H9 (cell line): Measurements from ENCODE around the gene LRIG1. TPM values are rescaled to one million over a fixed set of nuclear protein-coding genes. Genes with fewer than 3 reads are reported as not detected.

Experiments used
- DNase-seq: peaks from one replicate; pipeline ENCODE4 v3.0.0-alpha.2; 2017
- H2AFZ ChIP-seq: one replicate; pipeline ENCODE4 v1.6.1; 2013; ENCODE audit warnings: mild to moderate bottlenecking, low read length, control low read depth, moderate library complexity
- H2AK5ac ChIP-seq: 2 replicates; pipeline ENCODE4 v1.6.1; 2013; ENCODE audit warnings: low read length, control low read depth, mixed read lengths; ENCODE audit not compliant: insufficient read length
- H2BK120ac ChIP-seq: one replicate; pipeline ENCODE4 v1.6.1; 2013; ENCODE audit warnings: low read depth, mild to moderate bottlenecking, low read length, control low read depth, inconsistent platforms; ENCODE audit not compliant: poor library complexity, severe bottlenecking
- H2BK12ac ChIP-seq: 2 replicates; pipeline ENCODE4 v1.6.1; 2013; ENCODE audit warnings: low read length, control low read depth, mixed read lengths, low read depth; ENCODE audit not compliant: insufficient read length
- H2BK15ac ChIP-seq: 2 replicates; pipeline ENCODE4 v1.6.1; 2013; ENCODE audit warnings: low read depth, low read length, control low read depth
- H2BK20ac ChIP-seq: one replicate; pipeline ENCODE4 v1.6.1; 2013; ENCODE audit warnings: low read depth, mild to moderate bottlenecking, low read length, control low read depth, inconsistent platforms; ENCODE audit not compliant: poor library complexity, severe bottlenecking
- H2BK5ac ChIP-seq: 2 replicates; pipeline ENCODE4 v1.6.1; 2013; ENCODE audit warnings: low read length, control low read depth, mixed read lengths; ENCODE audit not compliant: insufficient read length
- H3K14ac ChIP-seq: 2 replicates; pipeline ENCODE4 v1.6.1; 2013; ENCODE audit warnings: low read length, control low read depth; ENCODE audit not compliant: insufficient read depth
- H3K18ac ChIP-seq: 2 replicates; pipeline ENCODE4 v1.6.1; 2013; ENCODE audit warnings: low read depth, mild to moderate bottlenecking, mixed read lengths, low read length, control low read depth; ENCODE audit not compliant: insufficient read length
- H3K23ac ChIP-seq: 2 replicates; pipeline ENCODE4 v1.6.1; 2013; ENCODE audit warnings: low read length, control low read depth, mixed read lengths, low read depth; ENCODE audit not compliant: insufficient read length
- H3K23me2 ChIP-seq: 2 replicates; pipeline ENCODE4 v1.6.1; 2013; ENCODE audit warnings: low read depth, mild to moderate bottlenecking, mixed read lengths, low read length, control low read depth; ENCODE audit not compliant: insufficient read length, poor library complexity, severe bottlenecking
- H3K27ac ChIP-seq: 2 replicates; pipeline ENCODE4 v1.5.1; 2013; ENCODE audit warnings: low read length, control low read depth, mixed read lengths, low read depth; ENCODE audit not compliant: insufficient read length
- H3K27me3 ChIP-seq: 2 replicates; pipeline ENCODE4 v1.6.1; 2013; ENCODE audit warnings: low read length, control low read depth, inconsistent platforms; ENCODE audit not compliant: insufficient read depth
- H3K4ac ChIP-seq: 2 replicates; pipeline ENCODE4 v1.6.1; 2013; ENCODE audit warnings: low read depth, mild to moderate bottlenecking, control low read depth, inconsistent platforms, low read length, moderate library complexity
- H3K4me1 ChIP-seq: 2 replicates; pipeline ENCODE4 v1.6.1; 2013; ENCODE audit warnings: low read length, control low read depth, inconsistent platforms; ENCODE audit not compliant: insufficient read depth
- H3K4me2 ChIP-seq: 2 replicates; pipeline ENCODE4 v1.6.1; 2013; ENCODE audit warnings: low read length, control low read depth, mixed read lengths; ENCODE audit not compliant: insufficient read length, insufficient read depth
- H3K56ac ChIP-seq: 2 replicates; pipeline ENCODE4 v1.6.1; 2013; ENCODE audit warnings: low read depth, mild to moderate bottlenecking, mixed read lengths, low read length, control low read depth; ENCODE audit not compliant: insufficient read length
- H3K79me1 ChIP-seq: 2 replicates; pipeline ENCODE4 v1.6.1; 2013; ENCODE audit warnings: low read depth, mild to moderate bottlenecking, moderate library complexity, low read length, control low read depth, inconsistent platforms; ENCODE audit not compliant: insufficient read depth, poor library complexity, severe bottlenecking
- H3K79me2 ChIP-seq: 2 replicates; pipeline ENCODE4 v1.6.1; 2013; ENCODE audit warnings: low read length, control low read depth, inconsistent platforms; ENCODE audit not compliant: insufficient read depth
- H3K9ac ChIP-seq: 2 replicates; pipeline ENCODE4 v1.6.1; 2013; ENCODE audit warnings: low read length, control low read depth, mixed read lengths; ENCODE audit not compliant: insufficient read length; ENCODE audit errors: extremely low read depth
- H3K9me3 ChIP-seq: one replicate; pipeline ENCODE4 v1.6.1; 2013; ENCODE audit warnings: low read depth, low read length, inconsistent platforms; ENCODE audit not compliant: control insufficient read depth
- H3T11ph ChIP-seq: one replicate; pipeline ENCODE4 v1.6.1; 2013; ENCODE audit warnings: mild to moderate bottlenecking, low read length, control low read depth, inconsistent platforms
- H4K20me1 ChIP-seq: one replicate; pipeline ENCODE4 v1.6.1; 2013; ENCODE audit not compliant: control insufficient read depth, insufficient read length, insufficient read depth
- H4K5ac ChIP-seq: 2 replicates; pipeline ENCODE4 v1.6.1; 2013; ENCODE audit warnings: low read depth, mild to moderate bottlenecking, mixed read lengths, low read length, control low read depth; ENCODE audit not compliant: insufficient read length
- H4K8ac ChIP-seq: replicated peaks from 2 replicates; pipeline ENCODE4 v1.6.1; 2013; ENCODE audit warnings: low read length, control low read depth, mixed read lengths, low read depth; ENCODE audit not compliant: insufficient read length
- H4K91ac ChIP-seq: 2 replicates; pipeline ENCODE4 v1.6.1; 2013; ENCODE audit warnings: low read depth, mild to moderate bottlenecking, moderate library complexity, mixed read lengths, low read length, control low read depth; ENCODE audit not compliant: insufficient read length
- H3K27ac Mint-ChIP-seq, 3 experiments: 2 replicates in 2 of 3; 3 replicates in 1 of 3; pipeline ENCODE4 v1.8.0; 2020 to 2021; ENCODE audit warnings: mixed read lengths in 3 of 3, mild to moderate bottlenecking in 1 of 3, moderate library complexity in 1 of 3
- H3K27me3 Mint-ChIP-seq: 2 replicates; pipeline ENCODE4 v1.8.0; 2021; ENCODE audit warnings: low read depth, mild to moderate bottlenecking, moderate library complexity, mixed read lengths
- H3K36me3 Mint-ChIP-seq, 3 experiments: 2 replicates in 2 of 3; 3 replicates in 1 of 3; pipeline ENCODE4 v1.8.0; 2020 to 2021; ENCODE audit warnings: low read depth in 3 of 3, mixed read lengths in 3 of 3; ENCODE audit not compliant: insufficient read depth in 1 of 3
- H3K4me1 Mint-ChIP-seq, 2 experiments: 2 replicates each; pipeline ENCODE4 v1.8.0; 2020; ENCODE audit warnings: mixed read lengths in 2 of 2
- H3K4me3 Mint-ChIP-seq, 2 experiments: 2 replicates in 1 of 2; 3 replicates in 1 of 2; pipeline ENCODE4 v1.8.0; 2020 to 2021; ENCODE audit warnings: mild to moderate bottlenecking in 2 of 2, mixed read lengths in 2 of 2, moderate library complexity in 1 of 2
- H3K9me3 Mint-ChIP-seq, 2 experiments: 2 replicates in 1 of 2; 3 replicates in 1 of 2; pipeline ENCODE4 v1.8.0; 2020; ENCODE audit warnings: mild to moderate bottlenecking in 2 of 2, mixed read lengths in 2 of 2, moderate library complexity in 1 of 2
- whole genome bisulfite sequencing: extraction: QIAGEN DNeasy Blood & Tissue Kit; methylation state at CpG from one replicate; pipeline ENCODE4 v1.1.7; 2013; ENCODE audit warnings: missing lambda C conversion rate, low lambda C conversion rate, mixed read lengths; ENCODE audit not compliant: insufficient read length; ENCODE audit errors: extremely low coverage; 5-methylcytosine and 5-hydroxymethylcytosine counted together
- total RNA-seq: library from RNA; stranded (reverse); gene quantifications from 2 replicates; pipeline ENCODE4 v1.2.1, GENCODE V29; 2021
- TF ChIP-seq, protein P1 (sequence below): fragments of 200-600 bp; sonication (generic); conservative IDR thresholded peaks from 3 replicates; pipeline ENCODE4 v1.8.0; 2021; ENCODE audit warnings: antibody characterized with exemption, mild to moderate bottlenecking

Gene LRIG1
- total RNA-seq, 1 experiment from 2014 or later: 70.3 TPM

DNA sequence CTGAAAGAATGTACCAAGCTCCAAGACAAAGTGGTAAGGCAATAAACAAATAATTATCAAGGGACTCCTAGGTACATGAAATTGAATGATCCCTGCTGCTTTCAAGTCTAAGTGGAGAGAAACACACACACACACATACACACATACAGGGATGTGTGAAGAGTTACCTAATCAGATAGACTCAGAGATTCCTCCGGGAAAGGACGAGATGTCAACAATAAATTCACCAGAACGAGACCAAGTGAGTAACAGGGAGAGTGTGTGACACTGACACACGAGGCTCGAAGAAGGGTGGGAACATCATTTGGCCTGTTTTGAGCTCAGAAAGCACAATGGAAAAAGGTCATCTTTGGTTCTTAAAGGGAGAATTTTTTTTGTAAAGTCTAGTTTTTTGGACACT, 13.4 kb downstream of the LRIG1 start:
- peaks cover 88 to 91% of the 10 kb centered on the region in 2 experiments for H3K4me1 Mint-ChIP-seq
- Histone ChIP-seq H2AK5ac (no peak overlapping the region), H2BK12ac (no peak overlapping the region), H2AFZ (no peak overlapping the region), H3K18ac (no peak overlapping the region), H3K27ac (no peak overlapping the region), H3K23ac (no peak overlapping the region), H3K4me2 (no peak overlapping the region), H4K20me1 (no peaks in the 10 kb centered on the region), H3K23me2 (no peaks in the 10 kb centered on the region), H3K79me2 (peaks cover 75% of the 10 kb centered on the region), H2BK5ac (no peak overlapping the region), H2BK120ac (no peak overlapping the region), H3K56ac (no peak overlapping the region), H2BK20ac (no peak overlapping the region), H3K9me3 (no peaks in the 10 kb centered on the region), H3K4ac (no peak overlapping the region), H4K91ac (no peak overlapping the region), H3K9ac (no peak overlapping the region), H3K79me1 (peaks cover 11% of the 10 kb centered on the region), H2BK15ac (no peak overlapping the region), H3K14ac (no peak overlapping the region), H3K4me1 (peaks cover 36% of the 10 kb centered on the region), H3K27me3 (no peaks in the 10 kb centered on the region), H4K8ac (no peak overlapping the region), H4K5ac (no peak overlapping the region), H3T11ph (no peak overlapping the region)
- peak overlapping the region in 1 of 2 experiments; percentile 19; a peak in 3 of 5 replicates for H3K4me3 Mint-ChIP-seq
- no peaks in the 10 kb centered on the region; a peak in 1 of 5 replicates for H3K9me3 Mint-ChIP-seq
- H3K36me3 Mint-ChIP-seq: peaks cover 7 to 27% (median 9%) of the 10 kb centered on the region in 3 experiments; a peak in 6 of 7 replicates
- peak overlapping the region in 2 of 3 experiments; percentile 41 to 82; a peak in 5 of 7 replicates for H3K27ac Mint-ChIP-seq
- no peak for DNase-seq
- H3K27me3 Mint-ChIP-seq: no peaks in the 10 kb centered on the region
- WGBS: no CpG with 5 or more reads among the region's 5 CpGs
- TF ChIP-seq, protein P1, sequence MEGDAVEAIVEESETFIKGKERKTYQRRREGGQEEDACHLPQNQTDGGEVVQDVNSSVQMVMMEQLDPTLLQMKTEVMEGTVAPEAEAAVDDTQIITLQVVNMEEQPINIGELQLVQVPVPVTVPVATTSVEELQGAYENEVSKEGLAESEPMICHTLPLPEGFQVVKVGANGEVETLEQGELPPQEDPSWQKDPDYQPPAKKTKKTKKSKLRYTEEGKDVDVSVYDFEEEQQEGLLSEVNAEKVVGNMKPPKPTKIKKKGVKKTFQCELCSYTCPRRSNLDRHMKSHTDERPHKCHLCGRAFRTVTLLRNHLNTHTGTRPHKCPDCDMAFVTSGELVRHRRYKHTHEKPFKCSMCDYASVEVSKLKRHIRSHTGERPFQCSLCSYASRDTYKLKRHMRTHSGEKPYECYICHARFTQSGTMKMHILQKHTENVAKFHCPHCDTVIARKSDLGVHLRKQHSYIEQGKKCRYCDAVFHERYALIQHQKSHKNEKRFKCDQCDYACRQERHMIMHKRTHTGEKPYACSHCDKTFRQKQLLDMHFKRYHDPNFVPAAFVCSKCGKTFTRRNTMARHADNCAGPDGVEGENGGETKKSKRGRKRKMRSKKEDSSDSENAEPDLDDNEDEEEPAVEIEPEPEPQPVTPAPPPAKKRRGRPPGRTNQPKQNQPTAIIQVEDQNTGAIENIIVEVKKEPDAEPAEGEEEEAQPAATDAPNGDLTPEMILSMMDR: no peak
